K562 (cell line): ENCODE measurements around the gene DGKA. TPM values are rescaled to one million over a fixed set of nuclear protein-coding genes. Genes with fewer than 3 reads are reported as not detected.

Experiments
- CC2D1A ChIP-seq: fragments of 450-650 bp; IDR thresholded peaks from 2 replicates; pipeline ENCODE4 v1.6.1; 2017; ENCODE audit warnings: mild to moderate bottlenecking
- DPF2 ChIP-seq: fragments of 450-650 bp; IDR thresholded peaks from 2 replicates; pipeline ENCODE4 v1.6.1; 2016
- ELK1 ChIP-seq: sonication (generic); formaldehyde crosslinking; IDR thresholded peaks from 2 replicates; pipeline ENCODE4 v1.8.1; 2022; ENCODE audit warnings: missing genetic modification reagents
- ETV6 ChIP-seq, 3 experiments: fragments of 150-350 bp in 1 of 3; sonication (generic) in 1 of 3; formaldehyde crosslinking in 1 of 3; IDR thresholded peaks; 2 replicates each; pipeline versions ENCODE4 v1.6.1 to v1.8.0; 2014 to 2022; ENCODE audit warnings: borderline replicate concordance in 2 of 3, low read depth in 2 of 3, antibody characterized with exemption in 1 of 3, low read length in 1 of 3, mild to moderate bottlenecking in 1 of 3, missing genetic modification reagents in 1 of 3
- FOXM1 ChIP-seq, 2 experiments: fragments of 450-650 bp in 1 of 2; sonication (generic) in 1 of 2; formaldehyde crosslinking in 1 of 2; IDR thresholded peaks; 2 replicates each; pipeline versions ENCODE4 v1.6.1 to v1.9.0; 2017 to 2022; ENCODE audit warnings: low read depth in 2 of 2, mild to moderate bottlenecking in 2 of 2, missing genetic modification reagents in 1 of 2, moderate library complexity in 1 of 2
- GATAD2A ChIP-seq: fragments of 450-650 bp; IDR thresholded peaks from 2 replicates; pipeline ENCODE4 v1.6.1; 2017
- RBM39 ChIP-seq: fragments of 200-400 bp; formaldehyde crosslinking; optimal IDR thresholded peaks from 2 replicates; pipeline ENCODE3; 2018; ENCODE audit warnings: low read depth, low read length
- SP2 ChIP-seq: IDR thresholded peaks from 2 replicates; pipeline ENCODE4 v1.6.1; 2011; ENCODE audit warnings: mild to moderate bottlenecking, low read depth, low read length, moderate library complexity; ENCODE audit not compliant: poor library complexity, severe bottlenecking; ENCODE audit errors: extremely low read depth
- YY1 ChIP-seq, 3 experiments: IDR thresholded peaks; 2 replicates each; pipeline ENCODE4 v1.6.1; 2011; ENCODE audit warnings: low read length in 2 of 3, mild to moderate bottlenecking in 2 of 3, moderate library complexity in 2 of 3, borderline replicate concordance in 1 of 3, control low read depth in 1 of 3, low read depth in 1 of 3; ENCODE audit not compliant: insufficient read depth in 3 of 3, insufficient replicate concordance in 2 of 3, control insufficient read depth in 1 of 3, insufficient read length in 1 of 3; ENCODE audit errors: extremely low read depth in 1 of 3
- ZBTB8A ChIP-seq: fragments of 450-650 bp; IDR thresholded peaks from 2 replicates; pipeline ENCODE4 v1.6.1; 2018; ENCODE audit warnings: mild to moderate bottlenecking, moderate library complexity; ENCODE audit not compliant: partially characterized antibody
- ZSCAN32 ChIP-seq: fragments of 450-650 bp; formaldehyde crosslinking; IDR thresholded peaks from 2 replicates; pipeline ENCODE4 v1.4.0; 2020; ENCODE audit warnings: mild to moderate bottlenecking, moderate library complexity
- polyA plus RNA-seq, 8 experiments: library from polyadenylated mRNA; depleted of rRNA in 4 of 8; stranded (reverse) in 5 of 8; unstranded in 3 of 8; fragments of >200 nt; fragmentation: Nextera tagmentation in 2 of 8; fragmentation: Illumina TruSeq in 1 of 8; extraction: Ambion mirVana in 2 of 8; extraction: Trizol in 1 of 8; gene quantifications; 2 replicates each; pipeline versions ENCODE4 v1.2.1 to v1.2.3, GENCODE V29; 2011 to 2014; ENCODE audit warnings: inconsistent platforms in 1 of 8, missing spikeins in 1 of 8
- total RNA-seq, 7 experiments: library from RNA; depleted of rRNA in 6 of 7; stranded (reverse); fragments of >200 nt in 6 of 7; fragmentation: Illumina TruSeq in 2 of 7; extraction: Trizol in 2 of 7; gene quantifications; 2 replicates each; pipeline versions ENCODE4 v1.2.1 to v1.2.3, GENCODE V29; 2011 to 2021; ENCODE audit warnings: low replicate concordance in 1 of 7
- TF ChIP-seq, protein P1 (sequence below): fragments of 200-600 bp; sonication (generic); IDR thresholded peaks from one replicate; pipeline ENCODE4 v1.6.1; 2012; ENCODE audit warnings: mild to moderate bottlenecking, low read depth, low read length, inconsistent platforms

Gene DGKA
- total and polyA plus RNA-seq, 9 of the 15 experiments (the other 6 are each of a cell fraction or from before 2014, with no cell fraction given), result 3.4 to 12.4 (median 6.2) TPM

DNA sequence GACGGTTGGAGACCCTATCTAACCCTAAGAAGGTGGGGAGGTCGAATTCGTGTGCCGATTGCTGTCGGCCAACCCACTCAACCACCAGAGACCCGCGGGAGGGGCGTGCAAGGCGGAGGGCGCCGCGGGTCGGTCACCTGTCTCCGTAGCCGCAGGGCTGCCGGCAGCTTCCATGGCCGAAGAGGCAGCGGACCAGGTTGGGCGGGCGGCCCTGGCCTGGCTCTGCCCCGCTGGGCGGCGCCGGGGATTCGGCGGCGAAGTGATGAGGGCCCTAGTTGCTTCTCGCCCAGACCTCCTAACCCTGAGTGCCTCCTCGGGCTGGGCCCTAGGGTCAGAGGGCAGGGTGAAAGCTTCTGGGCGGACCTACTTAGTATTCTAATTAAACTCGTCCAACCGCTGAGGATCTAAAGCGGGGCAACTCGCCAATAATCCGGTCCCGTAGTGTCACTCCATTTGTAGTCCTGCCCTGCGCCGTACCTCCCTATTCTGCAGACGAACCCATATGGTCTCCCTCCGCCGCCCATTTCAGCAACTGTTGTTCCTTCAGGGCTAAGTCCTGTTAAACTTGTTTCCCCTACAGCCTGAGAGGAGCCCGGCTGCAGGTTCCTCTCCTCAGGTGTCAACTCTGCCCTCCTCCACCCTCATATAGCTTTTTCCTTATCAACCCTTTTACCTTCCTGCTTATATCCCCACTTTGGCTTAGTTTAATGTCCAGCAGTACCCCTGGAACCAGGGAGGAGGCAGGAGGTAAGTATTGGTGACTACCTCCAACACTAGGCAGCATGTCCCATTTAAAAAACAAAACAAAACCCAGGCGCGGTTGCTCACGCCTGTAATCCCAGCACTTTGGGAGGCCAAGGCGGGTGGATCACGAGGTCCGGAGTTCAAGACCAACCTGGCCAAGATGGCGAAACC, 3.1 kb upstream of the DGKA start, which contains the start of gene PYM1 (continued):
- TF ChIP-seq ELK1 (CRISPR knock-in tag), result no peak
- TF ChIP-seq YY1 (IDR thresholded peaks at IDR 0.05; ENCODE audit: borderline replicate concordance in 1 of 3, control insufficient read depth in 1 of 3, extremely low read depth in 1 of 3, insufficient read depth in 3 of 3, insufficient read length in 1 of 3, insufficient replicate concordance in 2 of 3, low read depth in 1 of 3, low read length in 2 of 3), result peak in 2 of 3 experiments; percentile 46 to 69
- no peak for TF ChIP-seq RBM39
- no peak for TF ChIP-seq CC2D1A
- TF ChIP-seq ZSCAN32 (CRISPR knock-in tag), result no peak
- no peak for TF ChIP-seq ETV6 (IDR thresholded peaks at IDR 0.05; ENCODE audit: borderline replicate concordance in 1 of 2, low read depth in 2 of 2, low read length in 1 of 2)
- TF ChIP-seq ETV6 (CRISPR knock-in tag; IDR thresholded peaks at IDR 0.05; ENCODE audit: borderline replicate concordance), result 0 out of 2 replicates have a peak, but pooled peaks have one; percentile 29
- TF ChIP-seq ZBTB8A, result no peak
- no peak for TF ChIP-seq FOXM1 (IDR thresholded peaks at IDR 0.05; ENCODE audit: low read depth)
- 0 out of 2 replicates have a peak, but pooled peaks have one; percentile 8 for TF ChIP-seq FOXM1 (CRISPR knock-in tag; IDR thresholded peaks at IDR 0.05; ENCODE audit: low read depth)
- no peak; the same call in 1 of the 2 replicates for TF ChIP-seq DPF2
- TF ChIP-seq GATAD2A, result 0 out of 2 replicates have a peak, but pooled peaks have one; percentile 38
- TF ChIP-seq SP2, result no peak
- TF ChIP-seq, protein P1, sequence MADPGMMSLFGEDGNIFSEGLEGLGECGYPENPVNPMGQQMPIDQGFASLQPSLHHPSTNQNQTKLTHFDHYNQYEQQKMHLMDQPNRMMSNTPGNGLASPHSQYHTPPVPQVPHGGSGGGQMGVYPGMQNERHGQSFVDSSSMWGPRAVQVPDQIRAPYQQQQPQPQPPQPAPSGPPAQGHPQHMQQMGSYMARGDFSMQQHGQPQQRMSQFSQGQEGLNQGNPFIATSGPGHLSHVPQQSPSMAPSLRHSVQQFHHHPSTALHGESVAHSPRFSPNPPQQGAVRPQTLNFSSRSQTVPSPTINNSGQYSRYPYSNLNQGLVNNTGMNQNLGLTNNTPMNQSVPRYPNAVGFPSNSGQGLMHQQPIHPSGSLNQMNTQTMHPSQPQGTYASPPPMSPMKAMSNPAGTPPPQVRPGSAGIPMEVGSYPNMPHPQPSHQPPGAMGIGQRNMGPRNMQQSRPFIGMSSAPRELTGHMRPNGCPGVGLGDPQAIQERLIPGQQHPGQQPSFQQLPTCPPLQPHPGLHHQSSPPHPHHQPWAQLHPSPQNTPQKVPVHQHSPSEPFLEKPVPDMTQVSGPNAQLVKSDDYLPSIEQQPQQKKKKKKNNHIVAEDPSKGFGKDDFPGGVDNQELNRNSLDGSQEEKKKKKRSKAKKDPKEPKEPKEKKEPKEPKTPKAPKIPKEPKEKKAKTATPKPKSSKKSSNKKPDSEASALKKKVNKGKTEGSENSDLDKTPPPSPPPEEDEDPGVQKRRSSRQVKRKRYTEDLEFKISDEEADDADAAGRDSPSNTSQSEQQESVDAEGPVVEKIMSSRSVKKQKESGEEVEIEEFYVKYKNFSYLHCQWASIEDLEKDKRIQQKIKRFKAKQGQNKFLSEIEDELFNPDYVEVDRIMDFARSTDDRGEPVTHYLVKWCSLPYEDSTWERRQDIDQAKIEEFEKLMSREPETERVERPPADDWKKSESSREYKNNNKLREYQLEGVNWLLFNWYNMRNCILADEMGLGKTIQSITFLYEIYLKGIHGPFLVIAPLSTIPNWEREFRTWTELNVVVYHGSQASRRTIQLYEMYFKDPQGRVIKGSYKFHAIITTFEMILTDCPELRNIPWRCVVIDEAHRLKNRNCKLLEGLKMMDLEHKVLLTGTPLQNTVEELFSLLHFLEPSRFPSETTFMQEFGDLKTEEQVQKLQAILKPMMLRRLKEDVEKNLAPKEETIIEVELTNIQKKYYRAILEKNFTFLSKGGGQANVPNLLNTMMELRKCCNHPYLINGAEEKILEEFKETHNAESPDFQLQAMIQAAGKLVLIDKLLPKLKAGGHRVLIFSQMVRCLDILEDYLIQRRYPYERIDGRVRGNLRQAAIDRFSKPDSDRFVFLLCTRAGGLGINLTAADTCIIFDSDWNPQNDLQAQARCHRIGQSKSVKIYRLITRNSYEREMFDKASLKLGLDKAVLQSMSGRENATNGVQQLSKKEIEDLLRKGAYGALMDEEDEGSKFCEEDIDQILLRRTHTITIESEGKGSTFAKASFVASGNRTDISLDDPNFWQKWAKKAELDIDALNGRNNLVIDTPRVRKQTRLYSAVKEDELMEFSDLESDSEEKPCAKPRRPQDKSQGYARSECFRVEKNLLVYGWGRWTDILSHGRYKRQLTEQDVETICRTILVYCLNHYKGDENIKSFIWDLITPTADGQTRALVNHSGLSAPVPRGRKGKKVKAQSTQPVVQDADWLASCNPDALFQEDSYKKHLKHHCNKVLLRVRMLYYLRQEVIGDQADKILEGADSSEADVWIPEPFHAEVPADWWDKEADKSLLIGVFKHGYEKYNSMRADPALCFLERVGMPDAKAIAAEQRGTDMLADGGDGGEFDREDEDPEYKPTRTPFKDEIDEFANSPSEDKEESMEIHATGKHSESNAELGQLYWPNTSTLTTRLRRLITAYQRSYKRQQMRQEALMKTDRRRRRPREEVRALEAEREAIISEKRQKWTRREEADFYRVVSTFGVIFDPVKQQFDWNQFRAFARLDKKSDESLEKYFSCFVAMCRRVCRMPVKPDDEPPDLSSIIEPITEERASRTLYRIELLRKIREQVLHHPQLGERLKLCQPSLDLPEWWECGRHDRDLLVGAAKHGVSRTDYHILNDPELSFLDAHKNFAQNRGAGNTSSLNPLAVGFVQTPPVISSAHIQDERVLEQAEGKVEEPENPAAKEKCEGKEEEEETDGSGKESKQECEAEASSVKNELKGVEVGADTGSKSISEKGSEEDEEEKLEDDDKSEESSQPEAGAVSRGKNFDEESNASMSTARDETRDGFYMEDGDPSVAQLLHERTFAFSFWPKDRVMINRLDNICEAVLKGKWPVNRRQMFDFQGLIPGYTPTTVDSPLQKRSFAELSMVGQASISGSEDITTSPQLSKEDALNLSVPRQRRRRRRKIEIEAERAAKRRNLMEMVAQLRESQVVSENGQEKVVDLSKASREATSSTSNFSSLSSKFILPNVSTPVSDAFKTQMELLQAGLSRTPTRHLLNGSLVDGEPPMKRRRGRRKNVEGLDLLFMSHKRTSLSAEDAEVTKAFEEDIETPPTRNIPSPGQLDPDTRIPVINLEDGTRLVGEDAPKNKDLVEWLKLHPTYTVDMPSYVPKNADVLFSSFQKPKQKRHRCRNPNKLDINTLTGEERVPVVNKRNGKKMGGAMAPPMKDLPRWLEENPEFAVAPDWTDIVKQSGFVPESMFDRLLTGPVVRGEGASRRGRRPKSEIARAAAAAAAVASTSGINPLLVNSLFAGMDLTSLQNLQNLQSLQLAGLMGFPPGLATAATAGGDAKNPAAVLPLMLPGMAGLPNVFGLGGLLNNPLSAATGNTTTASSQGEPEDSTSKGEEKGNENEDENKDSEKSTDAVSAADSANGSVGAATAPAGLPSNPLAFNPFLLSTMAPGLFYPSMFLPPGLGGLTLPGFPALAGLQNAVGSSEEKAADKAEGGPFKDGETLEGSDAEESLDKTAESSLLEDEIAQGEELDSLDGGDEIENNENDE, result no peak
